Pancreas (tissue), 10 donors: Measurements from ENCODE around the gene TMEM217. TPM values are rescaled to one million over a fixed set of nuclear protein-coding genes. Genes with fewer than 3 reads are reported as not detected.

Experiments used
- ATAC-seq, 4 donors: fragments of 200-7000 bp; cut with Tn5 transposase; one replicate each; pipeline versions ENCODE4 v1.8.0 to v1.9.1; 2020; ENCODE audit warnings: mild to moderate bottlenecking in 4 of 4, moderate library complexity in 4 of 4
- DNase-seq, 6 donors: peaks; one replicate each; pipeline ENCODE4 v3.0.0-alpha.2; 2020
- FAIRE-seq: peaks from 2 replicates; lab custom pipeline; 2012; peaks lifted over from hg19 to GRCh38; lab: Jason Lieb, UNC
- H3K27ac ChIP-seq, 4 donors: fragments of 200-600 bp; sonication (generic); 1 replicate in 3 of 4; 2 replicates in 1 of 4; pipeline versions ENCODE4 v1.5.0 to v1.8.0; 2020
- H3K27me3 ChIP-seq, 4 donors: fragments of 200-600 bp; one replicate each; pipeline ENCODE4 v1.8.0; 2021
- H3K36me3 ChIP-seq, 3 donors: fragments of 200-600 bp; sonication (generic) in 1 of 3; one replicate each; pipeline versions ENCODE4 v1.5.0 to v1.8.0; 2020 to 2021
- H3K4me1 ChIP-seq, 3 donors: fragments of 200-600 bp; one replicate each; pipeline ENCODE4 v1.8.0; 2021
- H3K4me3 ChIP-seq, 4 donors: fragments of 200-600 bp; sonication (generic) in 2 of 4; one replicate each; pipeline versions ENCODE4 v1.5.0 to v1.8.0; 2020 to 2021
- H3K9me3 ChIP-seq, 4 donors: fragments of 200-600 bp; one replicate each; pipeline ENCODE4 v1.8.0; 2021
- WGBS, 2 donors: extraction: QIAGEN DNeasy Blood & Tissue Kit; methylation state at CpG; one replicate each; pipeline ENCODE4 v1.1.7; 2013; 5-methylcytosine and 5-hydroxymethylcytosine counted together
- intact Hi-C, 3 donors: fragments of 100-400 bp; cut with DNase I; formaldehyde crosslinking; loops; one replicate each; pipeline versions ENCODE4 v1.11.1 to v1.14.2; 2022
- polyA plus RNA-seq, 2 donors: library from polyadenylated mRNA; stranded (reverse); fragments of 200-250 nt; gene quantifications; one replicate each; pipeline ENCODE4 v1.2.3, GENCODE V29; 2013
- total RNA-seq, 6 donors: library from RNA; stranded (reverse); fragmentation: NEBNext Ultra II Directional in 4 of 6; extraction: Animal tissue kit (Norgen Biotek cat#: 25700) in 4 of 6; gene quantifications; one replicate each; pipeline versions ENCODE4 v1.2.1 to v1.2.4, GENCODE V29; 2021 to 2023
- TF ChIP-seq, protein P1 (sequence below), 4 donors: fragments of 200-600 bp; sonication (generic) in 3 of 4; IDR thresholded peaks; one replicate each; pipeline versions ENCODE4 v1.5.0 to v1.8.0; 2021; ENCODE audit warnings: antibody characterized with exemption in 4 of 4
- donor health status: healthy with polysubstance abuse.
- donor health status: DM: no; HTN: no; CAD: no; lungs with moderate emphysema.
- donor health status: DM: no; HTN: no; CAD: no.
- donor health status: control.
- donor health status: control.
- donor health status: Bipolar disorder and iron deficiency.
- donor health status: DM: yes; HTN: yes; CAD: no.
- donor health status: DM: no; HTN: no; CAD: no.
- donor health status: DM: no; HTN: no; CAD: no.
- donor health status: DM: yes; HTN: yes; CAD: no.

Gene TMEM217
- total and polyA plus RNA-seq, 8 donors, result 0.19 to 2.1 (median 1.3) TPM

DNA sequence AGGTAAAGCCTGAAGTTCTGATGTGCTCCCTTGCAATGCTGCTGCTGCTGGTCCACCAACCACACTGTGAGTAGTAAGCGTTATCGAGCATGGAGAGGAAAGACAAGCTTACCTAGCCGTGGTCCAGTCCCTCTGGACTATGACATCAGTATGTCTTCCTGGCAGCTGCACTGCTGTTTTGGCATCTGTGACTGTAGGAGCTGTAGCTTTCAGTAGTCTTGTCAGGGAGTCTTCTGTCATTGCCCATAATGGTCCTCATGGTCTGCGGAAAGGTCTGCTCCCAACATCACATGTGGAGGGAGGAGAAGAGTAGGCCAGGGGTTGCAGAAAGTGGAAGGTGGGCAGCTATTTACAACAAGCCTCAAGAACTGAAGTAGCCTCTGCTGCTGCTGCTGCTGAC is 26.8 kb upstream of the TMEM217 start:
- H3K4me3 ChIP-seq, result no peak overlapping the region
- no peaks in the 10 kb centered on the region for H3K9me3 ChIP-seq
- no peak for DNase-seq
- no peaks in the 10 kb centered on the region for H3K27me3 ChIP-seq
- TF ChIP-seq, protein P1, sequence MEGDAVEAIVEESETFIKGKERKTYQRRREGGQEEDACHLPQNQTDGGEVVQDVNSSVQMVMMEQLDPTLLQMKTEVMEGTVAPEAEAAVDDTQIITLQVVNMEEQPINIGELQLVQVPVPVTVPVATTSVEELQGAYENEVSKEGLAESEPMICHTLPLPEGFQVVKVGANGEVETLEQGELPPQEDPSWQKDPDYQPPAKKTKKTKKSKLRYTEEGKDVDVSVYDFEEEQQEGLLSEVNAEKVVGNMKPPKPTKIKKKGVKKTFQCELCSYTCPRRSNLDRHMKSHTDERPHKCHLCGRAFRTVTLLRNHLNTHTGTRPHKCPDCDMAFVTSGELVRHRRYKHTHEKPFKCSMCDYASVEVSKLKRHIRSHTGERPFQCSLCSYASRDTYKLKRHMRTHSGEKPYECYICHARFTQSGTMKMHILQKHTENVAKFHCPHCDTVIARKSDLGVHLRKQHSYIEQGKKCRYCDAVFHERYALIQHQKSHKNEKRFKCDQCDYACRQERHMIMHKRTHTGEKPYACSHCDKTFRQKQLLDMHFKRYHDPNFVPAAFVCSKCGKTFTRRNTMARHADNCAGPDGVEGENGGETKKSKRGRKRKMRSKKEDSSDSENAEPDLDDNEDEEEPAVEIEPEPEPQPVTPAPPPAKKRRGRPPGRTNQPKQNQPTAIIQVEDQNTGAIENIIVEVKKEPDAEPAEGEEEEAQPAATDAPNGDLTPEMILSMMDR (IDR thresholded peaks at IDR 0.05), result no peak
- H3K4me1 ChIP-seq, result peaks cover 0 to 15% (median 5%) of the 10 kb centered on the region in 3 donors
- H3K27ac ChIP-seq, result no peak overlapping the region
- H3K36me3 ChIP-seq, result peaks cover 0 to 42% (median 9%) of the 10 kb centered on the region in 3 donors
- no peak for FAIRE-seq
- intact Hi-C loops, result no loop called here
- 86 to 89% methylated on average over 4 of the region's 4 CpGs for WGBS, 2 donors
- ATAC-seq, result no peak

DNA sequence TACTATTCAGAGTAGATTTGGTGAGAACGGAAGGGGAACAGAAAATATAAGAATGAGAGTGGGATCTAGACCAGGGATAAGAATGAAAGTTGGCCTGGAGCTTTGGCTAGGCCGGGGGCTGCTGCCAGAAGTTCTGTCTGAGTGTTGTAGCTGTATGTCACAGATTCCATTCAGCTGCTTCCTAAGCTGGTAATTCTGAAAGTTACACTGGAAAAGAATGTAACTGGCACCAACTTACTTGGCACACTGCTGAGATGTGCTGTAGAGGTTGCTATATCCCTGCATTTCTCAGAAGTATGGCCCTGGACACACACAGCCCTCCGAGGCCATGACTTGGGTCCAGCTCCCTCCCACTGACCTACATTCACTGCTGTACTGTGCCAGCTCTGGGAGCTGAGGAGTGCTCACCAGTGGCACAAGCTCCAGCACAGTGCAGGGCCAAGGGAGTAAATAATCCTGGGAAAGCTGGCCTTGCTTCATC is 25.8 kb upstream of the TMEM217 start:
- FAIRE-seq (no peak), DNase-seq (peak; percentile 58 to 84 (median 79)), ATAC-seq (peak; percentile 94 to 99 (median 98))
- Histone ChIP-seq H3K27me3 (no peaks in the 10 kb centered on the region), H3K27ac (peak overlapping the region in 1 of 4 donors; percentile 41), H3K4me1 (peaks cover 0 to 19% (median 5%) of the 10 kb centered on the region in 3 donors), H3K36me3 (peaks cover 0 to 42% (median 9%) of the 10 kb centered on the region in 3 donors), H3K9me3 (no peaks in the 10 kb centered on the region), H3K4me3 (no peak overlapping the region)
- intact Hi-C loops, result no loop called here
- 34 to 40% methylated on average over 3 of the region's 3 CpGs for WGBS, 2 donors
- TF ChIP-seq, protein P1 (IDR thresholded peaks at IDR 0.05), result no peak

DNA sequence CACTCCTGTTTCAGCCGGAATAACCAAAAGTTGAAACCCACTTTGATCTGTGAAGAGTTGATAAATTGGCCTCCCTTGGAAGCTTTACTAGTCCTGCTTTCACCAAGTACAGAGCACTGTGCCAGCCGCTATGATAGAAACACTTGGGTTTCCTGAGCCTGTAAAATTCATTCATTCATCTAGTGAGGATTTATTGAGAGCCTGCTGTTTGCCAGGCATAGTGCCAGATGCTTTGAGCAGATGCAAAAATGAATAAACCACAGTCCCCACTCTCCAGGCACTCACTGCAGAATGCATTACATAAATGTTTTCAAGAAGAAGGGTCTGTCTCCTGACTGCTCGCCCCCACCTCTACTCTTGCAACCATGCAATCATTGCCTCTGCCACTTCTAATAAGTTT is 25.3 kb upstream of the TMEM217 start:
- Histone ChIP-seq H3K4me1 (peaks cover 0 to 19% (median 6%) of the 10 kb centered on the region in 3 donors), H3K36me3 (peaks cover 0 to 42% (median 9%) of the 10 kb centered on the region in 3 donors), H3K4me3 (no peak overlapping the region), H3K9me3 (no peaks in the 10 kb centered on the region), H3K27me3 (no peaks in the 10 kb centered on the region), H3K27ac (no peak overlapping the region)
- DNase-seq (no peak), FAIRE-seq (no peak), ATAC-seq (no peak)
- 56 to 76% methylated on average over 3 of the region's 3 CpGs for WGBS, 2 donors
- TF ChIP-seq, protein P1 (IDR thresholded peaks at IDR 0.05), result no peak
- intact Hi-C loops, result no loop called here

DNA sequence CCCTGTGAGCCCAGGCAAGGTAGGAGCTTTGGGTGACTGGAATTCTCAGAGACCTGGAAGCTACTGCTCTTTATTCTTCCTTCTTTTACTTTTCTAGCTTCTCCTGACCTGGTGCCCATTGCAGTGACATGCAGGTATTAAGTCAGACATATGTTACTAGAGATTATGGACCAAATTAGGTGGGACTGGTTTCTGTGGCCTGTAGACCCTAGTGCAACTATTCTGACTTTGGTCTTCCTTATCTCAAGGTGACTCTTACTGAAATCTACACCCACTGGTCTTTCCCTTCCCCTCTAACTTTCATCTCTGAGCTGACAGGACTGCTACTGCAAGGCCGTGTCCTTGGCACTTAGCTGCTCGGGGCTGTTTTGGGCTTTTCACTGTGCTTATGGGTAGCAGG is 24.4 kb upstream of the TMEM217 start:
- H3K4me1 ChIP-seq, result peaks cover 0 to 19% (median 13%) of the 10 kb centered on the region in 3 donors
- H3K36me3 ChIP-seq, result peaks cover 0 to 39% (median 9%) of the 10 kb centered on the region in 3 donors
- no peak overlapping the region for H3K4me3 ChIP-seq
- ATAC-seq, result no peak
- H3K27me3 ChIP-seq, result no peaks in the 10 kb centered on the region
- TF ChIP-seq, protein P1 (IDR thresholded peaks at IDR 0.05), result no peak
- no peak overlapping the region for H3K27ac ChIP-seq
- no peaks in the 10 kb centered on the region for H3K9me3 ChIP-seq
- whole genome bisulfite sequencing, 2 donors, result 77 to 87% methylated on average over 2 of the region's 2 CpGs
- DNase-seq, result no peak
- intact Hi-C loops, result no loop called here
- FAIRE-seq, result no peak

DNA sequence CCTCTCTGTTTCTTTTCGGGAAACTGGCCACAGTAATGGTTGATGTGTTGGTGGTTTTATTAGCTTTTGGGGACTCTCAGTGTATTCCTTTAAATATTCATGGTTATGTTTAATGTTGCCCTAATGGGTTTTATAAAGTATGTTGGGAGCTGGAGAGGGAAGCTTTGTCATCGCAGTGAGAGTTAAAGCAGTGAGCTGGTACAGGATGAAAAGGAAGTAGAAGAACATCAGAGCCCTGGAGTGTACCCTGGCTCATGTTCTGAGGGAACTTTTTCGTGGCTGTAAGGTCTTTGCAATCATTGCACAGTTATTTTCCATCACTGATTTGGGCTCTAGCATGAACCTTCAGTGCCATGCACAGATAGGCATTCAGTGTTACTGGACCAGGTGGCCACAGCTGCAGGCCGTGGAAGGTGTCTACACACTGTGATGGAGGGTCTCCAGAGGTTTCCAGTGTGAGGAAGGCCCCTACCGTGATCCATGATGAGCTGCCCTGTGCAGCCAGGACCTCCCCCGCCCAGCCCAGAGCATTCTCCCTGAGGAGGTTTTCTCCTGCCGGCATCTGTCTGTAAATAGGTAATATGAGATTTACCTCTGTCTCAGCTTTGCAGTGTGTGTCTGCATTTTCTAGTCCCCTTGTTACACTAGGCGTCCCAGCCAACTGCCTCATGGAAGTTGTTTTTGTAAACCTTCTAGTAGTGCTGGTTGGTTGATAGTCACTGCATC is 22.4 kb upstream of the TMEM217 start:
- DNase-seq, result no peak
- no peak overlapping the region for H3K4me3 ChIP-seq
- 87 to 88% methylated on average over 8 of the region's 8 CpGs for WGBS, 2 donors
- no peak for FAIRE-seq
- peaks cover 0 to 19% (median 13%) of the 10 kb centered on the region in 3 donors for H3K4me1 ChIP-seq
- peaks cover 0 to 25% (median 9%) of the 10 kb centered on the region in 3 donors for H3K36me3 ChIP-seq
- no peaks in the 10 kb centered on the region for H3K9me3 ChIP-seq
- H3K27ac ChIP-seq, result no peak overlapping the region
- H3K27me3 ChIP-seq, result no peaks in the 10 kb centered on the region
- TF ChIP-seq, protein P1 (IDR thresholded peaks at IDR 0.05), result no peak
- intact Hi-C loops, result no loop called here
- ATAC-seq, result no peak
